ENCODE results near the gene TLNRD1.

DNA sequence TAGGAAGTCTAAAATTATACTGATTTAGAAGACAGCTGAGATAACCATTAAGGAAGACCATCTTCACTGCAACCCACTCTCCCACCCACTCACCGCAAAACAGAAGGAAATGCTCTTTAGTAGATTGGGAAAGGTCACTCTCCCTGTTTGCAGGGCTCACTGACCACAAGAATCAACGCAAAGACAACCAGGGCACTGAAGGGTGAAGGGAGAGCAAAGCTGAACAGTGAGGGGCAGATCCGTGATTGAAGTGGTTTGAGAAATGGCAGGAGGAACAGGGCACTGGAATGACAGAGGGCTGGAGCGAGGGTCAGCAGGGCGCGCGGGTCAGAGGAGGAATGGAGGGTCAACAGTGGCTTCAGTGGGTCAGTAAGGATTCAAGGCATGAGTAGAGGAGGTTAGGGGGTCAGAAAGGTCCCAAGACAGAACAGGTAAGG lies 11.6 kb upstream of the TLNRD1 start:
- TF ChIP-seq EZH2 (IDR thresholded peaks at IDR 0.05; ENCODE audit: low read length), result no peak
- TF ChIP-seq, protein P1, sequence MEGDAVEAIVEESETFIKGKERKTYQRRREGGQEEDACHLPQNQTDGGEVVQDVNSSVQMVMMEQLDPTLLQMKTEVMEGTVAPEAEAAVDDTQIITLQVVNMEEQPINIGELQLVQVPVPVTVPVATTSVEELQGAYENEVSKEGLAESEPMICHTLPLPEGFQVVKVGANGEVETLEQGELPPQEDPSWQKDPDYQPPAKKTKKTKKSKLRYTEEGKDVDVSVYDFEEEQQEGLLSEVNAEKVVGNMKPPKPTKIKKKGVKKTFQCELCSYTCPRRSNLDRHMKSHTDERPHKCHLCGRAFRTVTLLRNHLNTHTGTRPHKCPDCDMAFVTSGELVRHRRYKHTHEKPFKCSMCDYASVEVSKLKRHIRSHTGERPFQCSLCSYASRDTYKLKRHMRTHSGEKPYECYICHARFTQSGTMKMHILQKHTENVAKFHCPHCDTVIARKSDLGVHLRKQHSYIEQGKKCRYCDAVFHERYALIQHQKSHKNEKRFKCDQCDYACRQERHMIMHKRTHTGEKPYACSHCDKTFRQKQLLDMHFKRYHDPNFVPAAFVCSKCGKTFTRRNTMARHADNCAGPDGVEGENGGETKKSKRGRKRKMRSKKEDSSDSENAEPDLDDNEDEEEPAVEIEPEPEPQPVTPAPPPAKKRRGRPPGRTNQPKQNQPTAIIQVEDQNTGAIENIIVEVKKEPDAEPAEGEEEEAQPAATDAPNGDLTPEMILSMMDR (optimal IDR thresholded peaks at IDR 0.05 in 1 of 3, IDR thresholded peaks at IDR 0.05 in 1 of 3, conservative IDR thresholded peaks at IDR 0.05 in 1 of 3; ENCODE audit: extremely low read depth in 1 of 3, insufficient read depth in 2 of 3, low read length in 3 of 3), result no peak

Measured in keratinocyte (primary cell).